ENCODE results near the gene MTHFSD. TPM values are rescaled to one million over a fixed set of nuclear protein-coding genes. Genes with fewer than 3 reads are reported as not detected.

Gene MTHFSD
- total RNA-seq, 1 donor from 2014 or later = 12.2 TPM

DNA sequence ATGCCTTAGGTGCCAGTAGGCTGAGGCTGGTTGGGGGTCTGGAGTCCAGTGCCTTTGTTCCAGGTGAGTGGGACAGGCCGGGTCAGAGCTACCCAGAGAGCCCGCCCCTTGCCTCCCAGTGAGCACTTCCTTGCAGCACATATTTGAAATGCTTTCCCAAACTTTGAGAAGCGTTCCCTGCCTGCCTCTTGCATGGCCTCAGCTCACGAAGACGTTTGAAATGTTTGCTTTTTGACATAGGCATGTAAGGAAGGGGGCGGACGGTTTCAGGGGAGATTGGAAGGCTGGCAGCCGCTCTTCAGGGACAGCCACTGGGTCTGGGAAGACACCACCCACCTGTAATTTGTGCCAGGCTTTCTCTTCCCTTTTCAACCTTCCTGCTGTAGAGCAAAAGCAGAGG lies 18.2 kb upstream of the MTHFSD start:
- intact Hi-C loops (cut with DNase I) = loop anchor here (10.0 kb wide), 1 partner anchor 262 kb away; no protein-coding TSS in a partner anchor
- no peak for DNase-seq (ENCODE audit: low spot score)

DNA sequence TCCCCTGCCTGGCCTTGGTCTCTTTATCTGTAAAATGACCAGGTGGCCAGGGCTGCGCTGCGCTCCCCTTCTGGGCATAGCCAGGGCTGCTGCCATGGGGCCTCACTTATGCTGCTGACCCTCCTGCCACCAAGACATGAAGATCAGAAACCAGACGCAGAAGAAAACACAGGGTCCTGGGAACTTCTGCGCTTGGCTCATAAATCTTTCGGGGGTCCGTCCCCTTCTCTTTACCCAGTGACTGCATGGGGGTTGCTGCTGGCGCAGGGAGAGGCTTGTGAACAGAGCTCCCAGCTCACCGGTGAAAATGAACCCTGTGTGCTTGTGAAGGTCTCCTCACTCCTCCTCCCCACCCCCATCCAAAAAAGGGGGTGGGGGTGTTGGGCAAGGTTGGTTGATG lies 17.6 kb upstream of the MTHFSD start:
- DNase-seq (ENCODE audit: low spot score) = no peak
- intact Hi-C loops (cut with DNase I) = loop anchor here (10.0 kb wide), 1 partner anchor 262 kb away; no protein-coding TSS in a partner anchor

GRCh38 chr16:86572041-86572521 lies 17.0 kb upstream of the MTHFSD start:
- DNase-seq (ENCODE audit: low spot score) = no peak
- intact Hi-C loops (cut with DNase I) = loop anchor here (10.0 kb wide), 1 partner anchor 263 kb away; no protein-coding TSS in a partner anchor

DNA sequence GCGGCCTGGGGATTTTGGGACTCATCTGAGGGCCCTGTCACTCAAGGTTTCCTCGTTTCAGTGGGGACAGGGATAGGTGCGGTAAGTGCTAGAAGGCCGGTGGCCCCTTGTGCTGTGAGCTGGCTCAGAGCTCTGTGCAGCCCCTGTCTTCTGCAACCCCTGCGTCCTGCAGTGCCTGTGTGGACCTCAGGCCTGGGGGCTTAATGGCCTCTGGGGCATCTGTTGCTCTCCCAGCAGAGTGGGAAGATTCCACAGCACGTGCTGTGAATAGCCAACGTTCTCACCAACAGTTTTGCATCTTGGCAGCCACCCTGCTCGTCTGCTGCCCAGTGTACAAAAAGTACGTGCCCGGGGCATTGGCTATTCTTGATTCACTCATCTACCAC lies 16.5 kb upstream of the MTHFSD start:
- DNase-seq (ENCODE audit: low spot score) = no peak
- intact Hi-C loops (cut with DNase I) = loop anchor here (10.0 kb wide), 1 partner anchor 263 kb away; no protein-coding TSS in a partner anchor

GRCh38 chr16:86570558-86571529 lies 15.8 kb upstream of the MTHFSD start:
- no peak for DNase-seq (ENCODE audit: low spot score)
- intact Hi-C loops (cut with DNase I) = loop anchor here (10.0 kb wide), 1 partner anchor 264 kb away; no protein-coding TSS in a partner anchor

- intact Hi-C loops (cut with DNase I) = loop anchor here (10.0 kb wide), 1 partner anchor 265 kb away; no protein-coding TSS in a partner anchor
- DNase-seq (ENCODE audit: low spot score) = no peak
Observed at GRCh38 chr16:86569701-86570447, 14.8 kb upstream of the MTHFSD start.

DNA sequence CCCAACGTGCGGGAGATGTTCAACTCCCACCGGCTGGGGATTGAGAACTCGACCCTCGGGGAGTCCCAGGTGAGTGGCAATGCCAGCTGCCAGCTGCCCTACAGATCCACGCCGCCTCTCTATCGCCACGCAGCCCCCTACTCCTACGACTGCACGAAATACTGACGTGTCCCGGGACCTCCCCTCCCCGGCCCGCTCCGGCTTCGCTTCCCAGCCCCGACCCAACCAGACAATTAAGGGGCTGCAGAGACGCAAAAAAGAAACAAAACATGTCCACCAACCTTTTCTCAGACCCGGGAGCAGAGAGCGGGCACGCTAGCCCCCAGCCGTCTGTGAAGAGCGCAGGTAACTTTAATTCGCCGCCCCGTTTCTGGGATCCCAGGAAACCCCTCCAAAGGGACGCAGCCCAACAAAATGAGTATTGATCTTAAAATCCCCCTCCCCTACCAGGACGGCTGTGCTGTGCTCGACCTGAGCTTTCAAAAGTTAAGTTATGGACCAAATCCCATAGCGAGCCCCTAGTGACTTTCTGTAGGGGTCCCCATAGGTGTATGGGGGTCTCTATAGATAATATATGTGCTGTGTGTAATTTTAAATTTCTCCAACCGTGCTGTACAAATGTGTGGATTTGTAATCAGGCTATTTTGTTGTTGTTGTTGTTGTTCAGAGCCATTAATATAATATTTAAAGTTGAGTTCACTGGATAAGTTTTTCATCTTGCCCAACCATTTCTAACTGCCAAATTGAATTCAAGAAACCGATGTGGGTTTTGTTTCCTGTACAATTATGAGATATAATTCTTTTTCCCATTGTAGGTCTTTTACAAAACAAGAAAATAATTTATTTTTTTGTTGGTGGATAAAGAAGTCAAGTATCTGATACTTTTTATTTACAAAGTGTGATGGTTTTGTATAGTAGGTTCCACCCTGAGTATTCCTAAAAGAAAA lies 13.9 kb upstream of the MTHFSD start:
- intact Hi-C loops (cut with DNase I) = no loop called here
- no peak for DNase-seq (ENCODE audit: low spot score)

DNA sequence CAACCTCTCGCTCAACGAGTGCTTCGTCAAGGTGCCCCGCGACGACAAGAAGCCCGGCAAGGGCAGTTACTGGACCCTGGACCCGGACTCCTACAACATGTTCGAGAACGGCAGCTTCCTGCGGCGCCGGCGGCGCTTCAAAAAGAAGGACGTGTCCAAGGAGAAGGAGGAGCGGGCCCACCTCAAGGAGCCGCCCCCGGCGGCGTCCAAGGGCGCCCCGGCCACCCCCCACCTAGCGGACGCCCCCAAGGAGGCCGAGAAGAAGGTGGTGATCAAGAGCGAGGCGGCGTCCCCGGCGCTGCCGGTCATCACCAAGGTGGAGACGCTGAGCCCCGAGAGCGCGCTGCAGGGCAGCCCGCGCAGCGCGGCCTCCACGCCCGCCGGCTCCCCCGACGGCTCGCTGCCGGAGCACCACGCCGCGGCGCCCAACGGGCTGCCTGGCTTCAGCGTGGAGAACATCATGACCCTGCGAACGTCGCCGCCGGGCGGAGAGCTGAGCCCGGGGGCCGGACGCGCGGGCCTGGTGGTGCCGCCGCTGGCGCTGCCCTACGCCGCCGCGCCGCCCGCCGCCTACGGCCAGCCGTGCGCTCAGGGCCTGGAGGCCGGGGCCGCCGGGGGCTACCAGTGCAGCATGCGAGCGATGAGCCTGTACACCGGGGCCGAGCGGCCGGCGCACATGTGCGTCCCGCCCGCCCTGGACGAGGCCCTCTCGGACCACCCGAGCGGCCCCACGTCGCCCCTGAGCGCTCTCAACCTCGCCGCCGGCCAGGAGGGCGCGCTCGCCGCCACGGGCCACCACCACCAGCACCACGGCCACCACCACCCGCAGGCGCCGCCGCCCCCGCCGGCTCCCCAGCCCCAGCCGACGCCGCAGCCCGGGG lies 12.9 kb upstream of the MTHFSD start:
- no peak for DNase-seq (ENCODE audit: low spot score)

GRCh38 chr16:86566966-86567700 lies 12.1 kb upstream of the MTHFSD start:
- intact Hi-C loops (cut with DNase I) = no loop called here
- no peak for DNase-seq (ENCODE audit: low spot score)

More for the DNA sequence above, 12.9 kb upstream of the MTHFSD start:
- intact Hi-C loops (cut with DNase I) = no loop called here

GRCh38 chr16:86566601-86566965 lies 11.5 kb upstream of the MTHFSD start, which contains the start of gene FOXC2:
FOXC2 (plus strand) TSS chr16:86566829; CDS start chr16:86567336, 507 bp downstream.
- intact Hi-C loops (cut with DNase I) = no loop called here
- DNase-seq (ENCODE audit: low spot score) = peak; percentile 87

DNA sequence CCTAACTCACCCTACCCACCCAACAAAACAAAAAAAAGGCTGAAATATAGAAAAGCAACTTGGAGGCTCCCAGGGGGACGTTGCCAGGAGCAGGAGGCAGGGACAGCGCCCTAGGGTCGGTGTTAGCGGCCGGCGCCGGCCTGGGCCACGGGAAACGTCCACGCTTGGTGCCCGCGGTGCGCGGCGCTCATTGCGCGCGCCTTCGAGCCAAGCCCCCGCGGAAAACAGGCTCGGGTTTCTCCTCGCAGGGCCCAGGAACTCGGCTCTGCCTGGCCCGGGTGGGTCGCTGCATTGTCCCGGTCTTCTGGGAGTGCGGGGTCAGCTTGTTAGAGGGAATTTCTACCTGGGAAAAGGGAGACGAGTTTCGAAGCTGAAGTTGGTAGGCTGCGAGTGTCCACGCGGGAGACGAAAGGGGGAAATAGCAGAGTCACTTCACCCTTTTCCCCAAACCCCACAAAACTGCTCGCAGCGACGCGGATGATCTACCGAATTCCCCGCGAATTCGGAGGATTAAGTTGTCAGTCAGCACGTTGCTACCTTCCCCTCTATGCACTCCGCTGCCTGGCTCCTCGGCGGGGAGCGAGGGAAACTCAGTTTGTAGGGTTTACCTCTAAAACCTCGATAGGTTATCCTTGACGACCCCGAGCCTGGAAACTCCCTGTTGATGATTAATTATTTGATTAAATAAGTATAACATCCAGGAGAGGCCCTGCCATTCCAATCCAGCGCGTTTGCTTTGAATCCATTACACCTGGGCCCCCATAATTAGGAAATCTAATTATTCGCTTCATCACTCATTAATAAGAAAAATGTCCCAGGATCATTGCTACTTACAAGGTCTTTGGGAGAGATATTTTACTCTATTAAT lies 10.8 kb upstream of the MTHFSD start:
- intact Hi-C loops (cut with DNase I) = no loop called here
- DNase-seq (ENCODE audit: low spot score) = peak; percentile 66

- no peak for DNase-seq (ENCODE audit: low spot score)
- intact Hi-C loops (cut with DNase I) = no loop called here
Observed at GRCh38 chr16:86565181-86565631, 10.2 kb upstream of the MTHFSD start.

DNA sequence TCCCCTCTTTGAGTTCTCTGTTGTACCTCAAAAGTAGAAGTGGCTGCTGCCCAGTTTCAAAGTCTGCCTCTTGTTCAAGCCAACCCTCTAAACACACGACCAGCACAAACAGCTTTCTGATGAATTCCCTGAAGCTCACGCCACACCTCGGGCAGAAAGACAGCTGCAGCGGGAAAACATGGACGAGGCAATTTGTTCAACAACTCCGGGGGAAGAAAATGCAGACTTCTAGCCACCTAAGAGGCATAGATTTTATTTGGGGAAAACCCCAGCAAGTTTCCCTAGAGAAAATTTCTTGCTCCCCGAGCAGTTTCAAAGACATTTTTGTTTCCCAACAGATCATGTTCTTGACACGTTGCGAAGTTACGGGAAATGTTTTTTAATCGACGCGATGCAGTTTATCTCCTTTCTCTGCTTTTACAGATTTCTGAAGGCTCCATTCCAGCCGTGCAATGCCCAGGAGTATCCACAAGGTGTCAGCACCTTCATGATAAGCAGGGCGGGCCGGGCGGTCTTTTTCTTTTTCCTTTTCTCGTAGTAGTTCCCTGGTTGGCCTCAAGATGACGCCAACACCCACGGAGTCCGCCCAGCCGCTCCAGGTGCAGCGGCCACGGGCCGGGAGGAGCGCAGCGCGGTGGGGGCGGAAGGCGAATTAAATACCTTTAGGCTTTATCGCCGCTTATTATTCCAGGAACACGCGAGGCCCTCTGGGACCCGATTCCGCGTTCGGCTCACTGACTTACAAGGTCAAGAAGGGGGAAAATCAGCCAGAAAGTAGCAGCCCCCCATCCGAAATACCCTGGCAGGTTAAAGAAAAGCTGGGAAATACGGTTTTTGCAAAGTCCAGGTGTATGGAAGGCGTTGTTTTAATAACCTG lies 8.7 kb upstream of the MTHFSD start:
- intact Hi-C loops (cut with DNase I) = loop anchor here (2.0 kb wide), 2 partner anchors 499 to 715 kb away; no protein-coding TSS in a partner anchor
- DNase-seq (ENCODE audit: low spot score) = peak; percentile 92

DNA sequence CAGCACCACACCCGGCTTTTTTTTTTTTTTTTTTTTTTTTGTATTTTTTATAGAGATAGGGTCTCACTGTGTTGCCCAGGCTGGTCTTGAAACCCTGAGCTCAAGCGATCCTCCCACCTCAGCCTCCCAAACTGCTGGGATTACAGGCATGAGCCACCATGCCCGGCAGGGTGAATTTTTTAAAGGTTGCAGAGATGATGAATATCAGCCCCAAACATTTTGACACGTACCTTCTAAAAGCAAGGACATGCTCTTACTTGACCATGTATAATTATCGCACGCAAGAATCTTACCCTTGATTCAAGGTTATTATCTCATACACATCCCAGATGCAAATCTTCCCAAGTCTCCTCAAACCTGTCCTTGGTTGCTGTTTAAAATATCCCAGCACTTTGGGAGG lies 7.3 kb upstream of the MTHFSD start:
- peak; percentile 15 for DNase-seq (ENCODE audit: low spot score)
- intact Hi-C loops (cut with DNase I) = loop anchor here (2.0 kb wide), 2 partner anchors 500 to 716 kb away; no protein-coding TSS in a partner anchor

DNA sequence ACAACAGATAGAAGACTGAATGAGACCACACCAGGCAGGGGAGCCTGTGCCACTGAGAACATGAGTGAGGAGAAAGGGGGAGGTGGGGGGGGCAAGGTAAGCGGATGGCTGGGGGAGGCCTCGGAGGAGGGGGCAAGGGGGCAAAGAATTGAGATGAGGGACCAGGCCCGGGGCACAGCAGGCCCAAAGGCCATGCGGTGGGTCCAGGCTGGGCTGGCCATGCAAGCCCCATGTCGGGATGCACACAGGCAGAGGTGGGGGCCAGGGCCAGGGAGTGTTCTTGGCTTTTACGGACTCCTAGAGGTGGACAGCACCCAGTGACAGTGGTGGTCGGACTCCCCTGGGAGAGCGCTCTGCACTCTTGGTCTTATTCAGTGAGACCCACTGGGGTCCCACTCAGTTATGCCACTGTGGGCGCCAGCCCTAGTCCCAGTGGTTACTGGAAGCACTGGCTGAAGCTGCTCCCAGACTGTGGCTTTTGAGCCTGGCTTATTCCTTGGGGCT lies 4.8 kb upstream of the MTHFSD start:
- intact Hi-C loops (cut with DNase I) = no loop called here
- DNase-seq (ENCODE audit: low spot score) = peak; percentile 68
